OCI-LY1 (cell line): ENCODE measurements around the gene CNOT4.

ENCODE experiments used
- H2AFZ ChIP-seq: fragments of 200-600 bp; sonication (generic), shearing (Covaris generic); 2 replicates; pipeline ENCODE4 v1.6.0; 2014; ENCODE audit warnings: antibody characterized with exemption, mild to moderate bottlenecking, low read length
- H3F3A ChIP-seq: fragments of 200-600 bp; sonication (generic), shearing (Covaris generic); 2 replicates; pipeline ENCODE4 v1.6.0; 2014; ENCODE audit warnings: mild to moderate bottlenecking, antibody characterized with exemption, low read length, moderate library complexity; ENCODE audit not compliant: insufficient read depth
- H3K27ac ChIP-seq: fragments of 200-600 bp; sonication (generic); 2 replicates; pipeline ENCODE4 v1.5.1; 2014; ENCODE audit warnings: low read length, mixed run types, mild to moderate bottlenecking, low read depth; ENCODE audit not compliant: poor library complexity, severe bottlenecking
- H3K27me3 ChIP-seq: fragments of 200-600 bp; sonication (generic); 2 replicates; pipeline ENCODE4 v1.6.0; 2014; ENCODE audit warnings: antibody characterized with exemption, mild to moderate bottlenecking, low read length, moderate library complexity; ENCODE audit not compliant: insufficient read depth
- H3K36me3 ChIP-seq: fragments of 200-600 bp; sonication (generic); 2 replicates; pipeline ENCODE4 v1.6.1; 2014; ENCODE audit warnings: mild to moderate bottlenecking, antibody characterized with exemption, low read length, moderate library complexity, mixed read lengths; ENCODE audit not compliant: insufficient read depth
- H3K4me1 ChIP-seq: fragments of 200-600 bp; sonication (generic); 2 replicates; pipeline ENCODE4 v1.5.1; 2014; ENCODE audit warnings: mild to moderate bottlenecking, low read length, moderate library complexity; ENCODE audit not compliant: insufficient read depth, severe bottlenecking
- H3K4me2 ChIP-seq: fragments of 200-600 bp; sonication (generic), shearing (Covaris generic); 2 replicates; pipeline ENCODE4 v1.6.1; 2014; ENCODE audit warnings: low read length
- H3K4me3 ChIP-seq: fragments of 200-600 bp; sonication (generic); 2 replicates; pipeline ENCODE4 v1.5.1; 2014; ENCODE audit warnings: low read length, low read depth, mild to moderate bottlenecking, mixed read lengths; ENCODE audit not compliant: poor library complexity, severe bottlenecking
- H3K79me2 ChIP-seq: fragments of 200-600 bp; shearing (Covaris generic); 2 replicates; pipeline ENCODE4 v1.6.1; 2016; ENCODE audit warnings: mixed run types, low read length, mixed read lengths; ENCODE audit not compliant: insufficient read depth
- H3K9ac ChIP-seq: fragments of 200-600 bp; sonication (generic), shearing (Covaris generic); 2 replicates; pipeline ENCODE4 v1.6.1; 2014; ENCODE audit warnings: mild to moderate bottlenecking, low read length, mixed read lengths
- H3K9me2 ChIP-seq: fragments of 200-600 bp; sonication (generic), shearing (Covaris generic); 2 replicates; pipeline ENCODE4 v1.6.1; 2014; ENCODE audit warnings: low read depth, mild to moderate bottlenecking, low read length, mixed read lengths
- H3K9me3 ChIP-seq: fragments of 200-600 bp; shearing (Covaris generic); 2 replicates; pipeline ENCODE4 v1.6.1; 2014; ENCODE audit warnings: low read length, mixed read lengths
- H4K20me1 ChIP-seq: fragments of 200-600 bp; sonication (generic), shearing (Covaris generic); 2 replicates; pipeline ENCODE4 v1.6.0; 2016; ENCODE audit warnings: mild to moderate bottlenecking, low read length; ENCODE audit not compliant: insufficient read depth
- EZH2 ChIP-seq: fragments of 200-600 bp; sonication (generic), shearing (Covaris generic); IDR thresholded peaks from 2 replicates; pipeline ENCODE4 v1.8.0; 2017; ENCODE audit warnings: borderline replicate concordance, mixed run types, mild to moderate bottlenecking, antibody characterized with exemption, low read length, moderate library complexity, mixed read lengths
- TF ChIP-seq, protein P1 (sequence below): fragments of 200-600 bp; sonication (generic), shearing (Covaris generic); IDR thresholded peaks from 2 replicates; pipeline ENCODE4 v1.5.1; 2017; ENCODE audit warnings: mild to moderate bottlenecking, antibody characterized with exemption, low read length, moderate library complexity, mixed read lengths

Gene CNOT4

DNA sequence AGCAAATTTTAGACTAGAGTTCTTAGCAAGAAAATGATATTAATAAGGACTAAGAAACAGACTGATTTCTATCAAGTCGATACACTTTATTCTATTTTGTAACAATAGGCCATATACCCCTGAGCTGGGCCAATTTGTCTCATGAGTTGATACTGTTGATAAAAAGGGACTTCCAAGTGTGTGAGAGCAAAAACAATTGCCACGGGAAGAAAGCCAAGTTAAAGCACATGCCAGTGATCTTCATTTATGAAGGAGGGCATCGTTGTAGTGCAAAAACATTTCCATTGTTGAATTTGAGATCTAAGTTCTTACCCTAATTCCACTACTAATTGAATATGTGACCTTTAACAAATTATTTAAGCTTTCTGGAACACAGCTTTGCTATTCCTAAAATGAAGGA lies 119.9 kb downstream of the CNOT4 start:
- no peaks in the 10 kb centered on the region for H3K9me3 ChIP-seq
- H2AFZ ChIP-seq, result no peak overlapping the region
- no peak overlapping the region for H3K9ac ChIP-seq
- no peaks in the 10 kb centered on the region for H3K27me3 ChIP-seq
- H3K79me2 ChIP-seq, result no peaks in the 10 kb centered on the region
- no peaks in the 10 kb centered on the region for H3K4me1 ChIP-seq
- no peaks in the 10 kb centered on the region for H4K20me1 ChIP-seq
- no peak for TF ChIP-seq EZH2
- TF ChIP-seq, protein P1, sequence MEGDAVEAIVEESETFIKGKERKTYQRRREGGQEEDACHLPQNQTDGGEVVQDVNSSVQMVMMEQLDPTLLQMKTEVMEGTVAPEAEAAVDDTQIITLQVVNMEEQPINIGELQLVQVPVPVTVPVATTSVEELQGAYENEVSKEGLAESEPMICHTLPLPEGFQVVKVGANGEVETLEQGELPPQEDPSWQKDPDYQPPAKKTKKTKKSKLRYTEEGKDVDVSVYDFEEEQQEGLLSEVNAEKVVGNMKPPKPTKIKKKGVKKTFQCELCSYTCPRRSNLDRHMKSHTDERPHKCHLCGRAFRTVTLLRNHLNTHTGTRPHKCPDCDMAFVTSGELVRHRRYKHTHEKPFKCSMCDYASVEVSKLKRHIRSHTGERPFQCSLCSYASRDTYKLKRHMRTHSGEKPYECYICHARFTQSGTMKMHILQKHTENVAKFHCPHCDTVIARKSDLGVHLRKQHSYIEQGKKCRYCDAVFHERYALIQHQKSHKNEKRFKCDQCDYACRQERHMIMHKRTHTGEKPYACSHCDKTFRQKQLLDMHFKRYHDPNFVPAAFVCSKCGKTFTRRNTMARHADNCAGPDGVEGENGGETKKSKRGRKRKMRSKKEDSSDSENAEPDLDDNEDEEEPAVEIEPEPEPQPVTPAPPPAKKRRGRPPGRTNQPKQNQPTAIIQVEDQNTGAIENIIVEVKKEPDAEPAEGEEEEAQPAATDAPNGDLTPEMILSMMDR, result no peak
- H3K4me3 ChIP-seq, result no peak overlapping the region
- H3K27ac ChIP-seq, result no peak overlapping the region
- no peak overlapping the region for H3K4me2 ChIP-seq
- no peaks in the 10 kb centered on the region for H3F3A ChIP-seq
- peaks cover 45% of the 10 kb centered on the region for H3K36me3 ChIP-seq
- H3K9me2 ChIP-seq, result no peaks in the 10 kb centered on the region

DNA sequence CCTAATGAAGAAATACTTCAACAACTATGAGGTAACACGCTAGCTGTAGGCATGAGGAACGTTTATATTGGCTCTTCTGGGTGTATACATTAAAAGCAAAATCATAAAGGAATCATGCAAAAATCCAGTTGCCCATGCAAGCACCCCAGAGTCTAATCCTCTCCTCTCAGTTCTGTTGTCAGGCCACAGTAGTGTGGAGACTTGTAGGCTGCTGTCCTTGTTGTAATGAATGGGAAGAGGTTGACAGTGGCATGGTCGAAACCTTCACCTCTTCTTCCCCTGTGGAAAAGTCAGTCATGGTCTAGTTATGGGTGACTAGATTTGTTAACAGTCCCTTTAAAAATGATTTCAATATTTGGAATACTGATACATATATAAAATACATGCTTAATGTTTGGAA lies 121.3 kb downstream of the CNOT4 start:
- Histone ChIP-seq H2AFZ (no peak overlapping the region), H4K20me1 (no peaks in the 10 kb centered on the region), H3K79me2 (no peaks in the 10 kb centered on the region), H3K4me3 (no peak overlapping the region), H3K27me3 (no peaks in the 10 kb centered on the region), H3F3A (no peaks in the 10 kb centered on the region), H3K9ac (no peak overlapping the region), H3K36me3 (peaks cover 36% of the 10 kb centered on the region), H3K27ac (no peak overlapping the region), H3K9me3 (no peaks in the 10 kb centered on the region), H3K9me2 (no peaks in the 10 kb centered on the region), H3K4me2 (no peak overlapping the region), H3K4me1 (no peaks in the 10 kb centered on the region)
- TF ChIP-seq EZH2, result no peak
- TF ChIP-seq, protein P1, result no peak

DNA sequence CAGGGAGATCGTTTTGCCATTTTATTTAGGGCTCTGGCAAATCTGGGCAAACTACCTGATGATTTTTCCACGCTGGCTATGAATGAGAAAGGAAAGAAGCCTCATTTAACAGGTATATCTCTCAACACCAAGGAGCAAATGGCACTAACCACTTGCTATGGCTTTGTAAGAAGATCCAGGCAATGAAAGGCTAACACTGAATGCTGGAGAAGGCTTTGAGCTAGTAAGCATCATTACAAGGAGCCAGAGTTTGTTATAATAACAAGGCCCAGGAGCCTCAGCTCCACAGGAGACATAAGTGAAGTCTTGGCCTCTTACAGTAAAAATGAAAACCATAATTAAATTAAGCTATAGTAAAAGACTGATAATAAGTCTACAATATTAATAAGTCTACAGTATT lies 123.1 kb downstream of the CNOT4 start:
- H3K9ac ChIP-seq, result no peak overlapping the region
- no peaks in the 10 kb centered on the region for H3K9me3 ChIP-seq
- TF ChIP-seq EZH2, result no peak
- TF ChIP-seq, protein P1, result no peak
- no peaks in the 10 kb centered on the region for H3K27me3 ChIP-seq
- H3K9me2 ChIP-seq, result no peaks in the 10 kb centered on the region
- H3K27ac ChIP-seq, result no peak overlapping the region
- H3K4me3 ChIP-seq, result no peak overlapping the region
- no peaks in the 10 kb centered on the region for H3K4me1 ChIP-seq
- no peaks in the 10 kb centered on the region for H3K79me2 ChIP-seq
- no peak overlapping the region for H2AFZ ChIP-seq
- no peaks in the 10 kb centered on the region for H3F3A ChIP-seq
- H3K4me2 ChIP-seq, result no peak overlapping the region
- H4K20me1 ChIP-seq, result no peaks in the 10 kb centered on the region
- peaks cover 20% of the 10 kb centered on the region; the same call in 1 of the 2 replicates for H3K36me3 ChIP-seq
